ENCODE results near the gene C20orf96. TPM values are rescaled to one million over a fixed set of nuclear protein-coding genes. Genes with fewer than 3 reads are reported as not detected.

The C20orf96 gene
- total and polyA plus RNA-seq, 5 donors from 2014 or later = 0.10 to 1.1 (median 0.35) TPM

- Mint-ChIP-seq H3K36me3 (no peaks in the 10 kb centered on the region), H3K4me3 (no peak overlapping the region), H3K27ac (no peak overlapping the region), H3K27me3 (peaks cover 76% of the 10 kb centered on the region), H3K9me3 (peaks cover 0 to 4% (median 2%) of the 10 kb centered on the region in 7 donors), H3K4me1 (peaks cover 0 to under 1% (median 0%) of the 10 kb centered on the region in 4 donors)
- DNase-seq (no peak), ATAC-seq (ENCODE audit: low read depth in 2 of 2) (no peak)
- H3K27me3 ChIP-seq (ENCODE audit: control insufficient read depth, insufficient read depth, low read length) = peaks cover 22% of the 10 kb centered on the region
- H3K36me3 ChIP-seq (ENCODE audit: control insufficient read depth, insufficient read depth, low read length) = no peaks in the 10 kb centered on the region
- H3K9me3 ChIP-seq (ENCODE audit: control insufficient read depth in 2 of 2, low read length in 2 of 2) = no peaks in the 10 kb centered on the region
- H3K4me1 ChIP-seq (ENCODE audit: control insufficient read depth, insufficient read depth, low read length, poor library complexity, severe bottlenecking) = no peaks in the 10 kb centered on the region
- H3K4me3 ChIP-seq (ENCODE audit: low read depth, low read length) = no peak overlapping the region
- H3K27ac ChIP-seq (ENCODE audit: insufficient read depth, low read length, poor library complexity, severe bottlenecking) = no peak overlapping the region
These were observed 69.2 kb downstream of the C20orf96 start for GRCh38 chr20:221258-221830.

Other genes starting within 250 kb of the C20orf96 start
- not detected for gene DEFB125, start 203.1 kb downstream of the C20orf96 start, total RNA-seq
- gene DEFB125, start 203.1 kb downstream of the C20orf96 start, polyA plus RNA-seq = not detected
- gene DEFB126, start 148.2 kb downstream of the C20orf96 start, total RNA-seq = not detected
- not detected for gene DEFB126, start 148.2 kb downstream of the C20orf96 start, polyA plus RNA-seq
- not detected for gene DEFB127, start 133.3 kb downstream of the C20orf96 start, total RNA-seq
- gene DEFB127, start 133.3 kb downstream of the C20orf96 start, polyA plus RNA-seq = not detected
- not detected for gene DEFB128, start 101.0 kb downstream of the C20orf96 start, total RNA-seq
- gene DEFB128, start 101.0 kb downstream of the C20orf96 start, polyA plus RNA-seq = not detected
- not detected for gene DEFB129, start 63.5 kb downstream of the C20orf96 start, total RNA-seq
- not detected for gene DEFB129, start 63.5 kb downstream of the C20orf96 start, polyA plus RNA-seq
- not detected for gene DEFB132, start 33.0 kb downstream of the C20orf96 start, total RNA-seq
- not detected for gene DEFB132, start 33.0 kb downstream of the C20orf96 start, polyA plus RNA-seq
- gene ZCCHC3, start 6.8 kb upstream of the C20orf96 start, total RNA-seq = 19.7 TPM
- 10 to 100 TPM in 1 of 4 donors, 1 to 10 TPM in 3; 5.9 to 12.7 (median 7.9) TPM for gene ZCCHC3, start 6.8 kb upstream of the C20orf96 start, polyA plus RNA-seq
- 4.9 TPM for gene SOX12, start 34.8 kb upstream of the C20orf96 start, total RNA-seq
- under 1 TPM; 0.29 to 0.44 (median 0.38) TPM for gene SOX12, start 34.8 kb upstream of the C20orf96 start, polyA plus RNA-seq
- gene NRSN2, start 56.4 kb upstream of the C20orf96 start, total RNA-seq = 1.5 TPM
- 1 to 10 TPM in 2 of 4 donors, under 1 TPM in 1, not detected in 1; 0.52 to 1.5 (median 1.1) TPM for gene NRSN2, start 56.4 kb upstream of the C20orf96 start, polyA plus RNA-seq
- 6.0 TPM for gene TRIB3, start 90.0 kb upstream of the C20orf96 start, total RNA-seq
- 10 to 100 TPM; 15.0 to 22.6 (median 19.6) TPM for gene TRIB3, start 90.0 kb upstream of the C20orf96 start, polyA plus RNA-seq
- 93.9 TPM for gene RBCK1, start 117.5 kb upstream of the C20orf96 start, total RNA-seq
- 100 to 1,000 TPM in 1 of 4 donors, 10 to 100 TPM in 3; 87.5 to 115 (median 91.8) TPM for gene RBCK1, start 117.5 kb upstream of the C20orf96 start, polyA plus RNA-seq
- gene TBC1D20, start 171.8 kb upstream of the C20orf96 start, total RNA-seq = 30.2 TPM
- 10 to 100 TPM; 16.4 to 23.2 (median 18.2) TPM for gene TBC1D20, start 171.8 kb upstream of the C20orf96 start, polyA plus RNA-seq